Activated CD4-positive, alpha-beta T cell treated with anti-CD3 and anti-CD28 coated beads, Interleukin-2, amount 10 ng/mL, durations not matched to agents 24 days and 14 days (primary cell): Measurements from ENCODE around the gene CYP20A1. TPM values are rescaled to one million over a fixed set of nuclear protein-coding genes. Genes with fewer than 3 reads are reported as not detected.
"Not testable (repeated sequence)": the region's sequence is repeated elsewhere in the genome, so short reads cannot be mapped to it uniquely, and the experiment has no call there.

Experiments used
- DNase-seq: peaks from one replicate; pipeline ENCODE4 v3.0.0; 2022
- H3K27ac Mint-ChIP-seq: one replicate; pipeline ENCODE4 v1.8.0; 2022; ENCODE audit warnings: mild to moderate bottlenecking, mixed read lengths
- H3K27me3 Mint-ChIP-seq: one replicate; pipeline ENCODE4 v1.8.0; 2022; ENCODE audit warnings: mixed read lengths
- H3K36me3 Mint-ChIP-seq: one replicate; pipeline ENCODE4 v1.8.0; 2022; ENCODE audit warnings: low read depth, mild to moderate bottlenecking, mixed read lengths
- H3K4me1 Mint-ChIP-seq: one replicate; pipeline ENCODE4 v1.8.0; 2021; ENCODE audit warnings: mixed read lengths
- H3K4me3 Mint-ChIP-seq: one replicate; pipeline ENCODE4 v1.8.0; 2022; ENCODE audit warnings: mild to moderate bottlenecking, moderate library complexity, mixed read lengths
- H3K9me3 Mint-ChIP-seq: one replicate; pipeline ENCODE4 v1.8.0; 2021; ENCODE audit warnings: mixed read lengths
- intact Hi-C: fragments of 100-400 bp; cut with micrococcal nuclease; formaldehyde crosslinking; loops from one replicate; pipeline ENCODE4 v1.15.1; 2023
- total RNA-seq: library from RNA; stranded (reverse); gene quantifications from 2 replicates; pipeline ENCODE4 v1.2.3, GENCODE V29; 2022

The CYP20A1 gene
- 21.6 and 23.2 TPM in 2 replicates for total RNA-seq

- Mint-ChIP-seq H3K9me3 (no peaks in the 10 kb centered on the region), H3K27me3 (no peaks in the 10 kb centered on the region), H3K36me3 (peaks cover 30% of the 10 kb centered on the region), H3K27ac (peak within 1 kb of the TSS; percentile 100), H3K4me3 (peak within 1 kb of the TSS; percentile 95), H3K4me1 (peaks cover 27% of the 10 kb centered on the region)
- peak; percentile 99 for DNase-seq
- intact Hi-C loops: loop anchor here (1.0 to 5.0 kb wide), 5 partner anchors 89 to 602 kb away; partner anchors contain the start of genes ABI2, NBEAL1 and WDR12
These were observed at the start of gene CYP20A1 for GRCh38 chr2:203238704-203239526. Gene CYP20A1 (plus strand): TSS chr2:203239018. CDS start chr2:203239063, 45 bp downstream.

GRCh38 chr2:203190547-203190946 lies 48.3 kb upstream of the CYP20A1 start:
- H3K27me3 Mint-ChIP-seq, H3K27ac Mint-ChIP-seq, DNase-seq: not testable (repeated sequence)

GRCh38 chr2:203191026-203191425 lies 47.8 kb upstream of the CYP20A1 start:
- H3K27ac Mint-ChIP-seq, H3K9me3 Mint-ChIP-seq, DNase-seq, H3K36me3 Mint-ChIP-seq, H3K4me1 Mint-ChIP-seq, H3K27me3 Mint-ChIP-seq, H3K4me3 Mint-ChIP-seq, intact Hi-C loops: not testable (repeated sequence)

More at GRCh38 chr2:203190547-203190946, 48.3 kb upstream of the CYP20A1 start:
- H3K9me3 Mint-ChIP-seq, H3K4me1 Mint-ChIP-seq, H3K4me3 Mint-ChIP-seq, H3K36me3 Mint-ChIP-seq, intact Hi-C loops: not testable (repeated sequence)

GRCh38 chr2:203191961-203192360 lies 46.9 kb upstream of the CYP20A1 start:
- intact Hi-C loops: no loop called here
- Mint-ChIP-seq H3K4me1 (no peaks in the 10 kb centered on the region), H3K4me3 (no peak overlapping the region), H3K9me3 (no peaks in the 10 kb centered on the region), H3K27ac (no peak overlapping the region), H3K27me3 (no peaks in the 10 kb centered on the region), H3K36me3 (peaks cover 9% of the 10 kb centered on the region)
- DNase-seq: no peak

- no peaks in the 10 kb centered on the region for H3K9me3 Mint-ChIP-seq
- no peak for DNase-seq
- intact Hi-C loops: no loop called here
- H3K27me3 Mint-ChIP-seq: no peaks in the 10 kb centered on the region
- H3K4me3 Mint-ChIP-seq: no peak overlapping the region
- no peak overlapping the region for H3K27ac Mint-ChIP-seq
- peaks cover 3% of the 10 kb centered on the region for H3K36me3 Mint-ChIP-seq
- H3K4me1 Mint-ChIP-seq: no peaks in the 10 kb centered on the region
These were observed 43.3 kb upstream of the CYP20A1 start for GRCh38 chr2:203195331-203196036.

- Mint-ChIP-seq H3K4me3 (no peak overlapping the region), H3K36me3 (no peaks in the 10 kb centered on the region), H3K27ac (no peak overlapping the region), H3K9me3 (no peaks in the 10 kb centered on the region), H3K27me3 (no peaks in the 10 kb centered on the region), H3K4me1 (no peaks in the 10 kb centered on the region)
- no peak for DNase-seq
- intact Hi-C loops: no loop called here
These were observed 38.0 kb upstream of the CYP20A1 start for GRCh38 chr2:203200866-203201265.

- Mint-ChIP-seq H3K36me3 (no peaks in the 10 kb centered on the region), H3K4me1 (no peaks in the 10 kb centered on the region), H3K9me3 (no peaks in the 10 kb centered on the region), H3K27ac (no peak overlapping the region), H3K27me3 (no peaks in the 10 kb centered on the region), H3K4me3 (no peak overlapping the region)
- DNase-seq: no peak
- intact Hi-C loops: no loop called here
These were observed 37.4 kb upstream of the CYP20A1 start for GRCh38 chr2:203201426-203201825.

GRCh38 chr2:203209538-203209937 lies 29.3 kb upstream of the CYP20A1 start:
- intact Hi-C loops: no loop called here
- Mint-ChIP-seq H3K36me3 (peaks cover 2% of the 10 kb centered on the region), H3K27ac (no peak overlapping the region), H3K27me3 (no peaks in the 10 kb centered on the region), H3K4me3 (no peak overlapping the region), H3K9me3 (no peaks in the 10 kb centered on the region), H3K4me1 (no peaks in the 10 kb centered on the region)
- no peak for DNase-seq

- DNase-seq: peak; percentile 77
- no peaks in the 10 kb centered on the region for H3K4me1 Mint-ChIP-seq
- H3K9me3 Mint-ChIP-seq: no peaks in the 10 kb centered on the region
- no peak overlapping the region for H3K27ac Mint-ChIP-seq
- H3K4me3 Mint-ChIP-seq: no peak overlapping the region
- H3K36me3 Mint-ChIP-seq: no peaks in the 10 kb centered on the region
- H3K27me3 Mint-ChIP-seq: no peaks in the 10 kb centered on the region
- intact Hi-C loops: loop anchor here (1.0 kb wide), 2 partner anchors 229 to 590 kb away; no protein-coding TSS in a partner anchor
These were observed 13.3 kb upstream of the CYP20A1 start for GRCh38 chr2:203225423-203226039.

- H3K4me1 Mint-ChIP-seq, H3K27ac Mint-ChIP-seq, H3K27me3 Mint-ChIP-seq, H3K9me3 Mint-ChIP-seq, intact Hi-C loops, H3K36me3 Mint-ChIP-seq, H3K4me3 Mint-ChIP-seq, DNase-seq: not testable (repeated sequence)
These were observed 9.1 kb upstream of the CYP20A1 start for GRCh38 chr2:203229674-203230073.

- Mint-ChIP-seq H3K4me3 (peak overlapping the region; percentile 95), H3K9me3 (no peaks in the 10 kb centered on the region), H3K27ac (peak overlapping the region; percentile 100), H3K4me1 (peaks cover 20% of the 10 kb centered on the region), H3K27me3 (no peaks in the 10 kb centered on the region), H3K36me3 (peaks cover 21% of the 10 kb centered on the region)
- intact Hi-C loops: loop anchor here (1.0 to 5.0 kb wide), 4 partner anchors 223 to 600 kb away; partner anchors contain the start of genes NBEAL1 and WDR12
- peak; percentile 61 for DNase-seq
These were observed 1.2 kb upstream of the CYP20A1 start for GRCh38 chr2:203237346-203238238.

GRCh38 chr2:203238292-203238703 lies 520 bp upstream of the CYP20A1 start:
- peak overlapping the region; percentile 95 for H3K4me3 Mint-ChIP-seq
- no peaks in the 10 kb centered on the region for H3K9me3 Mint-ChIP-seq
- H3K4me1 Mint-ChIP-seq: peaks cover 25% of the 10 kb centered on the region
- intact Hi-C loops: loop anchor here (1.0 to 5.0 kb wide), 4 partner anchors 224 to 601 kb away; partner anchors contain the start of genes NBEAL1 and WDR12
- H3K27me3 Mint-ChIP-seq: no peaks in the 10 kb centered on the region
- peaks cover 28% of the 10 kb centered on the region for H3K36me3 Mint-ChIP-seq
- peak overlapping the region; percentile 100 for H3K27ac Mint-ChIP-seq
- no peak for DNase-seq

GRCh38 chr2:203240491-203240890 lies 1.7 kb downstream of the CYP20A1 start:
- DNase-seq: peak; percentile 60
- Mint-ChIP-seq H3K27ac (peak overlapping the region; percentile 100), H3K4me3 (peak overlapping the region; percentile 95), H3K9me3 (no peaks in the 10 kb centered on the region), H3K27me3 (no peaks in the 10 kb centered on the region), H3K36me3 (peaks cover 38% of the 10 kb centered on the region), H3K4me1 (peaks cover 28% of the 10 kb centered on the region)
- intact Hi-C loops: no loop called here
